WTC11 (cell line): Measurements from ENCODE around the gene AHNAK2. TPM values are rescaled to one million over a fixed set of nuclear protein-coding genes. Genes with fewer than 3 reads are reported as not detected.

Experiments used
- ATAC-seq: fragments of 200-7000 bp; cut with Tn5 transposase; 2 replicates; pipeline ENCODE4 v1.10.0; 2021; ENCODE audit warnings: mild to moderate bottlenecking, moderate library complexity
- CTCF ChIA-PET: fragments of 300-600 bp; sonication (Branson Sonifier 250); formaldehyde crosslinking; loops from one replicate; lab custom pipeline; 2021; ENCODE audit warnings: antibody characterized with exemption; lab: Charles Lee
- POLR2A ChIA-PET: fragments of 350-600 bp; sonication (Branson Sonifier 250); formaldehyde crosslinking; loops from one replicate; lab custom pipeline; 2021; ENCODE audit warnings: antibody characterized with exemption; lab: Charles Lee
- DNase-seq: peaks from one replicate; pipeline ENCODE4 v3.0.0; 2021; ENCODE audit warnings: low spot score
- H3K27ac Mint-ChIP-seq: 2 replicates; pipeline ENCODE4 v1.8.0; 2021; ENCODE audit warnings: mixed read lengths
- H3K27me3 Mint-ChIP-seq: 2 replicates; pipeline ENCODE4 v1.8.0; 2021; ENCODE audit warnings: low read depth, mild to moderate bottlenecking, moderate library complexity, mixed read lengths
- H3K36me3 Mint-ChIP-seq: 2 replicates; pipeline ENCODE4 v1.8.0; 2021; ENCODE audit warnings: mixed read lengths
- H3K4me1 Mint-ChIP-seq: 2 replicates; pipeline ENCODE4 v1.8.0; 2022; ENCODE audit warnings: mixed read lengths
- H3K4me3 Mint-ChIP-seq: 2 replicates; pipeline ENCODE4 v1.8.0; 2021; ENCODE audit warnings: mild to moderate bottlenecking, moderate library complexity, mixed read lengths
- H3K9me3 Mint-ChIP-seq: 2 replicates; pipeline ENCODE4 v1.8.0; 2021; ENCODE audit warnings: mixed read lengths
- ATF3 ChIP-seq: sonication (generic); formaldehyde crosslinking; conservative IDR thresholded peaks from 2 replicates; pipeline ENCODE4 v1.8.1; 2022; ENCODE audit warnings: mild to moderate bottlenecking, missing genetic modification reagents
- EMX1 ChIP-seq: fragments of 250-450 bp; sonication (Bioruptor Pico); IDR thresholded peaks from 2 replicates; pipeline ENCODE4 v1.8.0; 2021; ENCODE audit warnings: mild to moderate bottlenecking
- IRF2 ChIP-seq: sonication (generic); formaldehyde crosslinking; IDR thresholded peaks from 2 replicates; pipeline ENCODE4 v1.8.0; 2022; ENCODE audit warnings: low read depth, missing genetic modification reagents, borderline replicate concordance
- NFE2L1 ChIP-seq: sonication (generic); formaldehyde crosslinking; IDR thresholded peaks from 2 replicates; pipeline ENCODE4 v1.8.1; 2023; ENCODE audit warnings: missing genetic modification reagents
- NFYB ChIP-seq: sonication (generic); formaldehyde crosslinking; conservative IDR thresholded peaks from 2 replicates; pipeline ENCODE4 v1.8.0; 2022; ENCODE audit warnings: low read depth, missing genetic modification reagents
- NR3C1 ChIP-seq: sonication (generic); formaldehyde crosslinking; conservative IDR thresholded peaks from 2 replicates; pipeline ENCODE4 v1.8.1; 2023; ENCODE audit warnings: low read depth, mild to moderate bottlenecking, missing genetic modification reagents
- OVOL2 ChIP-seq: fragments of 250-450 bp; sonication (Bioruptor Pico); IDR thresholded peaks from 2 replicates; pipeline ENCODE4 v1.9.0; 2021; ENCODE audit warnings: mild to moderate bottlenecking, borderline replicate concordance
- TCF7 ChIP-seq: sonication (generic); formaldehyde crosslinking; IDR thresholded peaks from 2 replicates; pipeline ENCODE4 v1.8.0; 2022; ENCODE audit warnings: mild to moderate bottlenecking, low read depth, missing genetic modification reagents, moderate library complexity
- TEAD4 ChIP-seq: sonication (generic); formaldehyde crosslinking; IDR thresholded peaks from 2 replicates; pipeline ENCODE4 v1.8.0; 2022; ENCODE audit warnings: mild to moderate bottlenecking, missing genetic modification reagents
- USF1 ChIP-seq: sonication (generic); formaldehyde crosslinking; IDR thresholded peaks from 2 replicates; pipeline ENCODE4 v1.8.0; 2022; ENCODE audit warnings: mild to moderate bottlenecking, missing genetic modification reagents
- ZBTB21 ChIP-seq: sonication (generic); formaldehyde crosslinking; IDR thresholded peaks from 2 replicates; pipeline ENCODE4 v1.8.1; 2023; ENCODE audit warnings: mild to moderate bottlenecking, missing genetic modification reagents, borderline replicate concordance
- ZNF138 ChIP-seq: sonication (generic); formaldehyde crosslinking; conservative IDR thresholded peaks from 2 replicates; pipeline ENCODE4 v1.8.1; 2022; ENCODE audit warnings: mild to moderate bottlenecking, moderate library complexity, missing genetic modification reagents
- ZNF671 ChIP-seq: fragments of 250-450 bp; sonication (Bioruptor Pico); IDR thresholded peaks from 2 replicates; pipeline ENCODE4 v1.8.0; 2021; ENCODE audit warnings: mild to moderate bottlenecking
- total RNA-seq: library from RNA; stranded (reverse); gene quantifications from 3 replicates; pipeline ENCODE4 v1.2.3, GENCODE V29; 2021
- TF ChIP-seq, protein P1 (sequence below): sonication (generic); formaldehyde crosslinking; IDR thresholded peaks from 2 replicates; pipeline ENCODE4 v1.8.1; 2022; ENCODE audit warnings: missing genetic modification reagents, borderline replicate concordance
- TF ChIP-seq, protein P2 (sequence below): sonication (generic); formaldehyde crosslinking; IDR thresholded peaks from 2 replicates; pipeline ENCODE4 v1.8.1; 2022; ENCODE audit warnings: mild to moderate bottlenecking, missing genetic modification reagents, moderate library complexity, borderline replicate concordance
- TF ChIP-seq, protein P3 (sequence below): fragments of 250-450 bp; sonication (Bioruptor Pico); IDR thresholded peaks from 2 replicates; pipeline ENCODE4 v1.9.0; 2021; ENCODE audit warnings: mild to moderate bottlenecking, borderline replicate concordance
- TF ChIP-seq, protein P4 (sequence below): sonication (generic); formaldehyde crosslinking; IDR thresholded peaks from 2 replicates; pipeline ENCODE4 v1.8.0; 2023; ENCODE audit warnings: missing genetic modification reagents

AHNAK2 gene
- total RNA-seq, 1 experiment from 2014 or later, result 3.5 TPM

DNA sequence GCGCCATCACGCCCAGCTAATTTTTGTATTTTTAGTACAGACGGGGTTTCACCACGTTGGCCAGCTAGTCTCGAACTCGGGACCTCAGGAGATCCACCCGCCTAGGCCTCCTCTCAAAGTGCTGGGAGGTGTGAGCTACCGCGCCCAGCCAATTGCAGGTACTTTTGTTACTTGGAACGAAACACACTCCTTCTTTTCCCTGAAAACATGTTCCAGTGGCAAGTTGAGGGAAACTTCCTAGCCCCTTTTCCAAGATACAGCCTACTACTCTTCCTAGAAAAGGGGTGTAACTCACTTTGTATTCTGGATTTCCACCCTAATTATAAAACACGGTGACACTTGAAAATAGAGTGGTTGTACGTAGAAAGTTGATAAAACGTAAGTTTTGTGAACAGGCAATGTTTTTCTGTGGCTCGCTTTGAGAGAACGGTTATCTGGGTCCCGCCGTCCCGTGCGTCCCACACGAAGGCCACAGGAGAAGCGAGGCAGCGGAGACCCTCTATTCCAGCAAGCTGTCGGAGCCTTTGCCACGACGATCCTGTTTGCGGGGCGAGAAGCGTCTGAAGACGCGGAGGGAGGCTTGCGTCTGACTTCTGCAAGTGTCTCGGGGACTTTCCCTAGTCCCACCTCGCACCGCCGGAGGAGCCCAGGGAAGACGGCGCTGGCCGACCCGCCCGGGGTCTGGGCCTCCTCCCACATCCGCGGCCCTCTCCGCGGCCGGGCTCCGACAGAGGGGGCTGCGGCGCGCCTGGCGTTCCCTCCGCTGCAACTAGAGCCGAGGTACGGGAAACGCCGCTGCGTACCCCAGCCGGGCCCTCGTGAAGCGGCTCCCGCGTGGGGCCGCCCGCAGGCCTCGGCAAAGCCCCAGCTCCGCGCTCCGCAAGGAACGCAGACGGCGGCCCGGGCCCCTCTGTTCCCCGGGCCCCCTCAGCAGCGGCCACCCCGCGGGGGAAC, 42.0 kb upstream of the AHNAK2 start:
- H3K4me1 Mint-ChIP-seq, result peaks cover 72% of the 10 kb centered on the region
- H3K27ac Mint-ChIP-seq, result peak overlapping the region; percentile 73
- peaks cover 15% of the 10 kb centered on the region for H3K36me3 Mint-ChIP-seq
- TF ChIP-seq USF1 (CRISPR knock-in tag) (no peak), NR3C1 (no peak), OVOL2 (CRISPR knock-in tag) (no peak)
- TF ChIP-seq, protein P1, sequence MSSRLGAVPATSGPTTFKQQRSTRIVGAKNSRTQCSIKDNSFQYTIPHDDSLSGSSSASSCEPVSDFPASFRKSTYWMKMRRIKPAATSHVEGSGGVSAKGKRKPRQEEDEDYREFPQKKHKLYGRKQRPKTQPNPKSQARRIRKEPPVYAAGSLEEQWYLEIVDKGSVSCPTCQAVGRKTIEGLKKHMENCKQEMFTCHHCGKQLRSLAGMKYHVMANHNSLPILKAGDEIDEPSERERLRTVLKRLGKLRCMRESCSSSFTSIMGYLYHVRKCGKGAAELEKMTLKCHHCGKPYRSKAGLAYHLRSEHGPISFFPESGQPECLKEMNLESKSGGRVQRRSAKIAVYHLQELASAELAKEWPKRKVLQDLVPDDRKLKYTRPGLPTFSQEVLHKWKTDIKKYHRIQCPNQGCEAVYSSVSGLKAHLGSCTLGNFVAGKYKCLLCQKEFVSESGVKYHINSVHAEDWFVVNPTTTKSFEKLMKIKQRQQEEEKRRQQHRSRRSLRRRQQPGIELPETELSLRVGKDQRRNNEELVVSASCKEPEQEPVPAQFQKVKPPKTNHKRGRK (CRISPR knock-in tag), result no peak
- TF ChIP-seq, protein P2, sequence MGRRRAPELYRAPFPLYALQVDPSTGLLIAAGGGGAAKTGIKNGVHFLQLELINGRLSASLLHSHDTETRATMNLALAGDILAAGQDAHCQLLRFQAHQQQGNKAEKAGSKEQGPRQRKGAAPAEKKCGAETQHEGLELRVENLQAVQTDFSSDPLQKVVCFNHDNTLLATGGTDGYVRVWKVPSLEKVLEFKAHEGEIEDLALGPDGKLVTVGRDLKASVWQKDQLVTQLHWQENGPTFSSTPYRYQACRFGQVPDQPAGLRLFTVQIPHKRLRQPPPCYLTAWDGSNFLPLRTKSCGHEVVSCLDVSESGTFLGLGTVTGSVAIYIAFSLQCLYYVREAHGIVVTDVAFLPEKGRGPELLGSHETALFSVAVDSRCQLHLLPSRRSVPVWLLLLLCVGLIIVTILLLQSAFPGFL, result no peak
- H3K27me3 Mint-ChIP-seq, result no peaks in the 10 kb centered on the region
- H3K9me3 Mint-ChIP-seq, result no peaks in the 10 kb centered on the region
- H3K4me3 Mint-ChIP-seq, result peak overlapping the region; percentile 88
- ChIA-PET POLR2A (no interaction called here), CTCF (interaction anchor here (0.9 to 3.1 kb wide), 12 partner anchors 11 to 461 kb away, joined by 3 to 21 read pairs (median 4); no protein-coding TSS in a partner anchor)
- DNase-seq (peak; percentile 52), ATAC-seq (peak; percentile 3; the same call in 1 of the 2 replicates)

- ATAC-seq (no peak), DNase-seq (no peak)
- peaks cover 15% of the 10 kb centered on the region for H3K36me3 Mint-ChIP-seq
- ChIA-PET CTCF (interaction anchor here (0.7 to 2.0 kb wide), 6 partner anchors 27 to 393 kb away, joined by 3 to 9 read pairs (median 5); no protein-coding TSS in a partner anchor), POLR2A (interaction anchor here (0.7 kb wide), 1 partner anchor 152 kb away, joined by 3 read pairs; no protein-coding TSS in a partner anchor)
- no peaks in the 10 kb centered on the region for H3K27me3 Mint-ChIP-seq
- peak overlapping the region; percentile 88 for H3K4me3 Mint-ChIP-seq
- H3K27ac Mint-ChIP-seq, result no peak overlapping the region
- peaks cover 84% of the 10 kb centered on the region for H3K4me1 Mint-ChIP-seq
- TF ChIP-seq NFE2L1 (CRISPR knock-in tag), result no peak
- H3K9me3 Mint-ChIP-seq, result no peaks in the 10 kb centered on the region
Measured at GRCh38 chr14:105018414-105018813, 40.2 kb upstream of the AHNAK2 start.

GRCh38 chr14:105015905-105016304, 37.7 kb upstream of the AHNAK2 start:
- H3K36me3 Mint-ChIP-seq, result peaks cover 21% of the 10 kb centered on the region
- ATAC-seq (no peak), DNase-seq (no peak)
- H3K9me3 Mint-ChIP-seq, result no peaks in the 10 kb centered on the region
- ChIA-PET CTCF (interaction anchor here (1.2 to 2.2 kb wide), 3 partner anchors 30 to 247 kb away, joined by 5 to 7 read pairs (median 5); no protein-coding TSS in a partner anchor), POLR2A (interaction anchor here (1.0 kb wide), 1 partner anchor 32 kb away, joined by 3 read pairs; no protein-coding TSS in a partner anchor)
- H3K4me3 Mint-ChIP-seq, result peak overlapping the region; percentile 15; the same call in 1 of the 2 replicates
- H3K27me3 Mint-ChIP-seq, result no peaks in the 10 kb centered on the region
- peak overlapping the region; percentile 71 for H3K27ac Mint-ChIP-seq
- peaks cover 67% of the 10 kb centered on the region for H3K4me1 Mint-ChIP-seq
- TF ChIP-seq NR3C1, result no peak
- no peak for TF ChIP-seq EMX1
- TF ChIP-seq TEAD4 (CRISPR knock-in tag), result no peak
- TF ChIP-seq ZNF671 (CRISPR knock-in tag), result no peak
- TF ChIP-seq NFYB (CRISPR knock-in tag), result no peak
- TF ChIP-seq TCF7 (CRISPR knock-in tag), result no peak
- TF ChIP-seq NFE2L1 (CRISPR knock-in tag), result no peak
- TF ChIP-seq ZNF138 (CRISPR knock-in tag), result no peak
- no peak for TF ChIP-seq ZBTB21 (CRISPR knock-in tag)

GRCh38 chr14:105015242-105015641, 37.1 kb upstream of the AHNAK2 start:
- peak overlapping the region; percentile 71 for H3K27ac Mint-ChIP-seq
- H3K4me3 Mint-ChIP-seq, result peak overlapping the region; percentile 6; the same call in 1 of the 2 replicates
- DNase-seq (no peak), ATAC-seq (no peak)
- POLR2A ChIA-PET, result interaction anchor here (1.0 kb wide), 1 partner anchor 33 kb away, joined by 3 read pairs; no protein-coding TSS in a partner anchor
- peaks cover 67% of the 10 kb centered on the region for H3K4me1 Mint-ChIP-seq
- CTCF ChIA-PET, result interaction anchor here (1.7 kb wide), 1 partner anchor 31 kb away, joined by 7 read pairs; no protein-coding TSS in a partner anchor
- TF ChIP-seq IRF2 (CRISPR knock-in tag) (no peak), OVOL2 (CRISPR knock-in tag) (no peak), ATF3 (CRISPR knock-in tag) (no peak)
- TF ChIP-seq, protein P3, sequence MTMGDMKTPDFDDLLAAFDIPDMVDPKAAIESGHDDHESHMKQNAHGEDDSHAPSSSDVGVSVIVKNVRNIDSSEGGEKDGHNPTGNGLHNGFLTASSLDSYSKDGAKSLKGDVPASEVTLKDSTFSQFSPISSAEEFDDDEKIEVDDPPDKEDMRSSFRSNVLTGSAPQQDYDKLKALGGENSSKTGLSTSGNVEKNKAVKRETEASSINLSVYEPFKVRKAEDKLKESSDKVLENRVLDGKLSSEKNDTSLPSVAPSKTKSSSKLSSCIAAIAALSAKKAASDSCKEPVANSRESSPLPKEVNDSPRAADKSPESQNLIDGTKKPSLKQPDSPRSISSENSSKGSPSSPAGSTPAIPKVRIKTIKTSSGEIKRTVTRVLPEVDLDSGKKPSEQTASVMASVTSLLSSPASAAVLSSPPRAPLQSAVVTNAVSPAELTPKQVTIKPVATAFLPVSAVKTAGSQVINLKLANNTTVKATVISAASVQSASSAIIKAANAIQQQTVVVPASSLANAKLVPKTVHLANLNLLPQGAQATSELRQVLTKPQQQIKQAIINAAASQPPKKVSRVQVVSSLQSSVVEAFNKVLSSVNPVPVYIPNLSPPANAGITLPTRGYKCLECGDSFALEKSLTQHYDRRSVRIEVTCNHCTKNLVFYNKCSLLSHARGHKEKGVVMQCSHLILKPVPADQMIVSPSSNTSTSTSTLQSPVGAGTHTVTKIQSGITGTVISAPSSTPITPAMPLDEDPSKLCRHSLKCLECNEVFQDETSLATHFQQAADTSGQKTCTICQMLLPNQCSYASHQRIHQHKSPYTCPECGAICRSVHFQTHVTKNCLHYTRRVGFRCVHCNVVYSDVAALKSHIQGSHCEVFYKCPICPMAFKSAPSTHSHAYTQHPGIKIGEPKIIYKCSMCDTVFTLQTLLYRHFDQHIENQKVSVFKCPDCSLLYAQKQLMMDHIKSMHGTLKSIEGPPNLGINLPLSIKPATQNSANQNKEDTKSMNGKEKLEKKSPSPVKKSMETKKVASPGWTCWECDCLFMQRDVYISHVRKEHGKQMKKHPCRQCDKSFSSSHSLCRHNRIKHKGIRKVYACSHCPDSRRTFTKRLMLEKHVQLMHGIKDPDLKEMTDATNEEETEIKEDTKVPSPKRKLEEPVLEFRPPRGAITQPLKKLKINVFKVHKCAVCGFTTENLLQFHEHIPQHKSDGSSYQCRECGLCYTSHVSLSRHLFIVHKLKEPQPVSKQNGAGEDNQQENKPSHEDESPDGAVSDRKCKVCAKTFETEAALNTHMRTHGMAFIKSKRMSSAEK (CRISPR knock-in tag), result no peak
- TF ChIP-seq, protein P4, sequence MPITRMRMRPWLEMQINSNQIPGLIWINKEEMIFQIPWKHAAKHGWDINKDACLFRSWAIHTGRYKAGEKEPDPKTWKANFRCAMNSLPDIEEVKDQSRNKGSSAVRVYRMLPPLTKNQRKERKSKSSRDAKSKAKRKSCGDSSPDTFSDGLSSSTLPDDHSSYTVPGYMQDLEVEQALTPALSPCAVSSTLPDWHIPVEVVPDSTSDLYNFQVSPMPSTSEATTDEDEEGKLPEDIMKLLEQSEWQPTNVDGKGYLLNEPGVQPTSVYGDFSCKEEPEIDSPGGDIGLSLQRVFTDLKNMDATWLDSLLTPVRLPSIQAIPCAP, result no peak
- peaks cover 27% of the 10 kb centered on the region for H3K36me3 Mint-ChIP-seq
- no peaks in the 10 kb centered on the region for H3K9me3 Mint-ChIP-seq
- no peaks in the 10 kb centered on the region for H3K27me3 Mint-ChIP-seq
